Spleen (tissue), 13 donors: ENCODE measurements around the gene ATP6V1C2. TPM values are rescaled to one million over a fixed set of nuclear protein-coding genes. Genes with fewer than 3 reads are reported as not detected.

Experiments used
- DNase-seq: peaks from one replicate; pipeline ENCODE4 v3.0.0-alpha.2; 2020
- H3K27ac ChIP-seq, 8 donors: fragments of 200-600 bp; sonication (generic) in 7 of 8; 1 replicate in 4 of 8; 2 replicates in 4 of 8; pipeline versions ENCODE4 v1.5.0 to v1.8.0; 2016 to 2021; ENCODE audit warnings: inconsistent platforms in 4 of 8, mild to moderate bottlenecking in 4 of 8, moderate library complexity in 1 of 8
- H3K27me3 ChIP-seq, 7 donors: fragments of 200-600 bp; sonication (generic) in 6 of 7; replicated peaks in 1 of 7; 1 replicate in 4 of 7; 2 replicates in 3 of 7; pipeline versions ENCODE4 v1.5.0 to v1.8.0; 2016 to 2021; ENCODE audit warnings: inconsistent platforms in 3 of 7, mild to moderate bottlenecking in 1 of 7
- H3K36me3 ChIP-seq, 6 donors: fragments of 200-600 bp; sonication (generic) in 5 of 6; 1 replicate in 4 of 6; 2 replicates in 2 of 6; pipeline versions ENCODE4 v1.5.0 to v1.8.0; 2016 to 2021; ENCODE audit warnings: inconsistent platforms in 2 of 6
- H3K4me1 ChIP-seq, 6 donors: fragments of 200-600 bp; sonication (generic) in 5 of 6; 1 replicate in 3 of 6; 2 replicates in 3 of 6; pipeline versions ENCODE4 v1.5.0 to v1.8.0; 2016 to 2021; ENCODE audit warnings: inconsistent platforms in 3 of 6
- H3K4me3 ChIP-seq, 8 donors: fragments of 200-600 bp; sonication (generic) in 7 of 8; 1 replicate in 4 of 8; 2 replicates in 4 of 8; pipeline versions ENCODE4 v1.5.0 to v1.8.0; 2016 to 2021; ENCODE audit warnings: inconsistent platforms in 4 of 8, mild to moderate bottlenecking in 4 of 8, moderate library complexity in 2 of 8
- H3K9me3 ChIP-seq, 8 donors: fragments of 200-600 bp; sonication (generic) in 7 of 8; 1 replicate in 4 of 8; 2 replicates in 4 of 8; pipeline versions ENCODE4 v1.5.0 to v1.8.0; 2016 to 2021; ENCODE audit warnings: inconsistent platforms in 4 of 8
- CTCF ChIP-seq, 11 experiments: fragments of 200-600 bp in 7 of 11; fragments of 450-650 bp in 4 of 11; sonication (generic) in 4 of 11; IDR thresholded peaks in 8 of 11; conservative IDR thresholded peaks in 3 of 11; 1 replicate in 7 of 11; 2 replicates in 4 of 11; pipeline versions ENCODE4 v1.4.0 to v1.8.0; 2016 to 2021; ENCODE audit warnings: antibody characterized with exemption in 11 of 11, inconsistent platforms in 4 of 11, mild to moderate bottlenecking in 1 of 11
- POLR2A ChIP-seq, 3 donors: fragments of 450-650 bp; IDR thresholded peaks; one replicate each; pipeline ENCODE4 v1.5.1; 2017; ENCODE audit warnings: antibody characterized with exemption in 3 of 3, mild to moderate bottlenecking in 1 of 3
- POLR2AphosphoS5 ChIP-seq, 3 donors: sonication (generic); formaldehyde crosslinking; IDR thresholded peaks; one replicate each; pipeline ENCODE4 v1.5.1; 2017; ENCODE audit warnings: antibody characterized with exemption in 3 of 3
- WGBS, 5 donors: extraction: QIAGEN DNeasy Blood & Tissue Kit in 3 of 5; methylation state at CpG; one replicate each; pipeline versions ENCODE4 v1.1.5 to v1.1.7; 2013 to 2018; 5-methylcytosine and 5-hydroxymethylcytosine counted together
- intact Hi-C: fragments of 100-400 bp; cut with DNase I; formaldehyde crosslinking; loops from one replicate; pipeline ENCODE4 v1.15.0; 2023; ENCODE audit warnings: low total_unique reads
- long read RNA-seq, 2 donors: transcript quantifications; one replicate each; lab custom pipeline, GENCODE V29; 2026
- polyA plus RNA-seq, 3 donors: library from polyadenylated mRNA; stranded (reverse); fragments of 200-250 nt; gene quantifications; one replicate each; pipeline ENCODE4 v1.2.1, GENCODE V29; 2013
- total RNA-seq, 7 donors: library from RNA; depleted of rRNA in 3 of 7; stranded (reverse); fragments of >200 nt in 3 of 7; fragmentation: NEBNext Ultra II Directional in 4 of 7; extraction: Animal tissue kit (Norgen Biotek cat#: 25700) in 4 of 7; gene quantifications; one replicate each; pipeline versions ENCODE4 v1.1.0 to v1.2.1, GENCODE V29; 2016 to 2021
- donor health status: healthy with polysubstance abuse.
- donor health status: DM: no; HTN: no; CAD: no; lungs with moderate emphysema.
- donor health status: DM: no; HTN: no; CAD: no.
- donor health status: Bipolar disorder and iron deficiency.
- donor health status: healthy.
- donor health status: DM: no; HTN: no; CAD: no.
- donor health status: DM: yes; HTN: yes; CAD: no.

The ATP6V1C2 gene
- total RNA-seq, result 1 to 10 TPM in 2 of 7 donors, under 1 TPM in 2, not detected in 3; 0.23 to 9.2 (median 0.93) TPM
- under 1 TPM; 0.45 to 0.70 (median 0.54) TPM for polyA plus RNA-seq
- long read RNA-seq, donor 1, partial matches to known transcripts, result 112 of 179 reads
- long read RNA-seq, donor 1, other reads (novel, unspliced or antisense), result 67 of 179 reads
- long read RNA-seq, donor 2, result 0 reads

- WGBS, 5 donors, result 1% methylated on average over 36 to 99 of the region's 99 CpGs
- H3K27ac ChIP-seq, result no peak within 1 kb of the TSS
- no peaks in the 10 kb centered on the region for H3K9me3 ChIP-seq
- peaks cover 0 to 25% (median 19%) of the 10 kb centered on the region in 6 donors for H3K4me1 ChIP-seq
- no peaks in the 10 kb centered on the region for H3K36me3 ChIP-seq
- intact Hi-C loops, result no loop called here
- peak; percentile 80 for DNase-seq
- peak within 1 kb of the TSS; percentile 14 to 74 (median 44) for H3K4me3 ChIP-seq
- H3K27me3 ChIP-seq, result peaks cover 0 to 76% (median 38%) of the 10 kb centered on the region in 7 donors
- TF ChIP-seq POLR2A (IDR thresholded peaks at IDR 0.05) (no peak), CTCF (IDR thresholded peaks at IDR 0.05 in 8 of 11, conservative IDR thresholded peaks at IDR 0.05 in 3 of 11) (no peak), POLR2AphosphoS5 (IDR thresholded peaks at IDR 0.05) (peak in 1 of 3 donors; percentile 49)
Measured at GRCh38 chr2:10721396-10722251, at the start of gene ATP6V1C2. Gene ATP6V1C2 (plus strand): TSS chr2:10721630. CDS start chr2:10722850, 1,220 bp downstream.

GRCh38 chr2:10675131-10675530 is 46.3 kb upstream of the ATP6V1C2 start:
- no peaks in the 10 kb centered on the region for H3K9me3 ChIP-seq
- intact Hi-C loops, result no loop called here
- DNase-seq, result no peak
- H3K4me1 ChIP-seq, result peaks cover 0 to 16% (median 0%) of the 10 kb centered on the region in 6 donors
- H3K27ac ChIP-seq, result no peak overlapping the region
- H3K27me3 ChIP-seq, result no peaks in the 10 kb centered on the region
- 27 to 58% (median 30%) methylated on average over 1 of the region's 1 CpG for WGBS, 5 donors
- no peak overlapping the region for H3K4me3 ChIP-seq
- peaks cover 0 to 98% (median 20%) of the 10 kb centered on the region in 6 donors for H3K36me3 ChIP-seq
- TF ChIP-seq POLR2A (IDR thresholded peaks at IDR 0.05), result no peak
- TF ChIP-seq CTCF (IDR thresholded peaks at IDR 0.05 in 8 of 11, conservative IDR thresholded peaks at IDR 0.05 in 3 of 11), result no peak
- TF ChIP-seq POLR2AphosphoS5 (IDR thresholded peaks at IDR 0.05), result no peak

GRCh38 chr2:10678225-10678624 is 43.2 kb upstream of the ATP6V1C2 start:
- no peak for DNase-seq
- 97 to 100% (median 97%) methylated on average over 1 of the region's 1 CpG for WGBS, 5 donors
- peaks cover 0 to 98% (median 24%) of the 10 kb centered on the region in 6 donors for H3K36me3 ChIP-seq
- no peak overlapping the region for H3K27ac ChIP-seq
- H3K9me3 ChIP-seq, result no peaks in the 10 kb centered on the region
- intact Hi-C loops, result no loop called here
- peak in 1 of 11 experiments; percentile 11 for TF ChIP-seq CTCF (IDR thresholded peaks at IDR 0.05 in 8 of 11, conservative IDR thresholded peaks at IDR 0.05 in 3 of 11)
- TF ChIP-seq POLR2AphosphoS5 (IDR thresholded peaks at IDR 0.05), result no peak
- peaks cover 0 to 16% (median 0%) of the 10 kb centered on the region in 6 donors for H3K4me1 ChIP-seq
- no peak overlapping the region for H3K4me3 ChIP-seq
- no peaks in the 10 kb centered on the region for H3K27me3 ChIP-seq

GRCh38 chr2:10680214-10680613 is 41.2 kb upstream of the ATP6V1C2 start:
- WGBS, 5 donors, result 41 to 93% (median 89%) methylated on average over 1 of the region's 1 CpG
- DNase-seq, result no peak
- no peaks in the 10 kb centered on the region for H3K27me3 ChIP-seq
- H3K27ac ChIP-seq, result no peak overlapping the region
- peaks cover 0 to 7% (median 0%) of the 10 kb centered on the region in 6 donors for H3K4me1 ChIP-seq
- TF ChIP-seq POLR2AphosphoS5 (IDR thresholded peaks at IDR 0.05) (no peak), POLR2A (IDR thresholded peaks at IDR 0.05) (no peak)
- intact Hi-C loops, result no loop called here
- H3K4me3 ChIP-seq, result no peak overlapping the region
- peaks cover 0 to 98% (median 28%) of the 10 kb centered on the region in 6 donors for H3K36me3 ChIP-seq
- no peaks in the 10 kb centered on the region for H3K9me3 ChIP-seq
